ENCODE results near the gene TTBK1.

DNA sequence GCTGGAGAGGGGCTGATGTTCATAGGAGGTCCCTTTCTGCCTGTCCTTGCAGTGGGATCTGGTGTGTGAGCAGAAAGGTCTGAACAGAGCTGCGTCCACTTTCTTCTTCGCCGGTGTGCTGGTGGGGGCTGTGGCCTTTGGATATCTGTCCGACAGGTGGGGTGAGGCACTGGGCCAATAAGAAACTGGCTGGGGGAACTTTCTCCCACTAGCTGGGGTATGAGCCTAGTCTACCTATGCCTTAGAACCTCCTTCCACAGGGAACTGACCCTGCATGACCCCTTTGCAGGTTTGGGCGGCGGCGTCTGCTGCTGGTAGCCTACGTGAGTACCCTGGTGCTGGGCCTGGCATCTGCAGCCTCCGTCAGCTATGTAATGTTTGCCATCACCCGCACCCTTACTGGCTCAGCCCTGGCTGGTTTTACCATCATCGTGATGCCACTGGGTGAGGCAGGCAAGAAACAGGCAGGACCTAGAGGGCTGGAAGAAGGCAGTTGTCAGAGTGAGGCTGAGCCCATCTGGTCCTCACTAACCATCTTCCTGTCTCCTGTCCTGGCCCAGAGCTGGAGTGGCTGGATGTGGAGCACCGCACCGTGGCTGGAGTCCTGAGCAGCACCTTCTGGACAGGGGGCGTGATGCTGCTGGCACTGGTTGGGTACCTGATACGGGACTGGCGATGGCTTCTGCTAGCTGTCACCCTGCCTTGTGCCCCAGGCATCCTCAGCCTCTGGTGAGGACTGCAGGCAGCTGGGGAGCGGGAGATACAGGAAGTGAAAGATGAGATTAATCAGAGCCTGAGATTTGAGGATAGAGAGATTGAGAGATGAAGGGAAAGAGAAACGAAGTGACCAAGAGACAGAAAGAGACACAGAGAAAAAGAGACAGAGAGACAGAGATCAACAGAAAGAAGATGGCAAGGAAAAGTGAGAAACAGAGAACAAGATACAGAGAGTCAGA is 56.3 kb downstream of the TTBK1 start:
- TF ChIP-seq, protein P1, sequence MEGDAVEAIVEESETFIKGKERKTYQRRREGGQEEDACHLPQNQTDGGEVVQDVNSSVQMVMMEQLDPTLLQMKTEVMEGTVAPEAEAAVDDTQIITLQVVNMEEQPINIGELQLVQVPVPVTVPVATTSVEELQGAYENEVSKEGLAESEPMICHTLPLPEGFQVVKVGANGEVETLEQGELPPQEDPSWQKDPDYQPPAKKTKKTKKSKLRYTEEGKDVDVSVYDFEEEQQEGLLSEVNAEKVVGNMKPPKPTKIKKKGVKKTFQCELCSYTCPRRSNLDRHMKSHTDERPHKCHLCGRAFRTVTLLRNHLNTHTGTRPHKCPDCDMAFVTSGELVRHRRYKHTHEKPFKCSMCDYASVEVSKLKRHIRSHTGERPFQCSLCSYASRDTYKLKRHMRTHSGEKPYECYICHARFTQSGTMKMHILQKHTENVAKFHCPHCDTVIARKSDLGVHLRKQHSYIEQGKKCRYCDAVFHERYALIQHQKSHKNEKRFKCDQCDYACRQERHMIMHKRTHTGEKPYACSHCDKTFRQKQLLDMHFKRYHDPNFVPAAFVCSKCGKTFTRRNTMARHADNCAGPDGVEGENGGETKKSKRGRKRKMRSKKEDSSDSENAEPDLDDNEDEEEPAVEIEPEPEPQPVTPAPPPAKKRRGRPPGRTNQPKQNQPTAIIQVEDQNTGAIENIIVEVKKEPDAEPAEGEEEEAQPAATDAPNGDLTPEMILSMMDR (IDR thresholded peaks at IDR 0.05; ENCODE audit: low read depth, low read length) = no peak
- TF ChIP-seq EZH2phosphoT487 (IDR thresholded peaks at IDR 0.05; ENCODE audit: low read depth) = no peak

Measured in OCI-LY3 (cell line).